MM.1S (cell line): ENCODE results near the gene PSME3IP1.

Experiments used
- DNase-seq: peaks from one replicate; pipeline ENCODE4 v3.0.0-alpha.2; 2015
- H2AFZ ChIP-seq: fragments of 300-600 bp; sonication (generic); 2 replicates; pipeline ENCODE4 v1.6.0; 2016; ENCODE audit warnings: antibody characterized with exemption, low read length
- H3F3A ChIP-seq: fragments of 300-600 bp; sonication (generic); 2 replicates; pipeline ENCODE4 v1.6.1; 2016; ENCODE audit warnings: mild to moderate bottlenecking, antibody characterized with exemption, low read length, moderate library complexity, mixed read lengths; ENCODE audit not compliant: insufficient read depth
- H3K27ac ChIP-seq: fragments of 300-600 bp; sonication (generic); 2 replicates; pipeline ENCODE4 v1.5.1; 2016; ENCODE audit warnings: mild to moderate bottlenecking, low read length
- H3K27me3 ChIP-seq: fragments of 300-600 bp; sonication (generic); replicated peaks from 2 replicates; pipeline ENCODE4 v1.6.0; 2016; ENCODE audit warnings: low read length; ENCODE audit not compliant: insufficient read depth
- H3K36me3 ChIP-seq: fragments of 300-600 bp; sonication (generic); replicated peaks from 2 replicates; pipeline ENCODE4 v1.6.1; 2016; ENCODE audit warnings: mild to moderate bottlenecking, low read length, mixed read lengths; ENCODE audit not compliant: insufficient read depth
- H3K4me1 ChIP-seq: fragments of 300-600 bp; sonication (generic); 2 replicates; pipeline ENCODE4 v1.6.1; 2016; ENCODE audit warnings: low read length, mixed read lengths
- H3K4me2 ChIP-seq: fragments of 300-600 bp; sonication (generic); 2 replicates; pipeline ENCODE4 v1.6.0; 2016; ENCODE audit warnings: low read depth, low read length
- H3K4me3 ChIP-seq: fragments of 300-600 bp; sonication (generic); 2 replicates; pipeline ENCODE4 v1.5.1; 2016; ENCODE audit warnings: low read length, mixed read lengths
- H3K79me2 ChIP-seq: fragments of 300-600 bp; sonication (generic); 2 replicates; pipeline ENCODE4 v1.6.1; 2016; ENCODE audit warnings: mixed run types, low read length, mixed read lengths
- H3K9ac ChIP-seq: fragments of 300-600 bp; sonication (generic); 2 replicates; pipeline ENCODE4 v1.6.1; 2016; ENCODE audit warnings: low read length, mixed read lengths
- H3K9me2 ChIP-seq: fragments of 300-600 bp; sonication (generic); replicated peaks from 2 replicates; pipeline ENCODE4 v1.6.1; 2016; ENCODE audit warnings: mild to moderate bottlenecking, low read length, mixed read lengths; ENCODE audit not compliant: insufficient read depth
- H3K9me3 ChIP-seq: fragments of 300-600 bp; sonication (generic); replicated peaks from 2 replicates; pipeline ENCODE4 v1.6.1; 2016; ENCODE audit warnings: mild to moderate bottlenecking, low read length, mixed read lengths; ENCODE audit not compliant: insufficient read depth
- H4K20me1 ChIP-seq: fragments of 300-600 bp; sonication (generic); 2 replicates; pipeline ENCODE4 v1.6.1; 2016; ENCODE audit warnings: mild to moderate bottlenecking, low read length, moderate library complexity, mixed read lengths; ENCODE audit not compliant: insufficient read depth
- EZH2 ChIP-seq: fragments of 300-600 bp; sonication (generic); optimal IDR thresholded peaks from 2 replicates; pipeline ENCODE3; 2017; ENCODE audit warnings: low read depth, mild to moderate bottlenecking, antibody characterized with exemption, low read length, mixed read lengths
- EZH2phosphoT487 ChIP-seq: fragments of 300-600 bp; sonication (generic); IDR thresholded peaks from 2 replicates; pipeline ENCODE4 v1.6.1; 2018; ENCODE audit warnings: antibody characterized with exemption, low read length
- TF ChIP-seq, protein P1 (sequence below): fragments of 300-600 bp; sonication (generic); IDR thresholded peaks from 2 replicates; pipeline ENCODE4 v1.5.1; 2016; ENCODE audit warnings: antibody characterized with exemption, low read length, mixed read lengths

Gene PSME3IP1

DNA sequence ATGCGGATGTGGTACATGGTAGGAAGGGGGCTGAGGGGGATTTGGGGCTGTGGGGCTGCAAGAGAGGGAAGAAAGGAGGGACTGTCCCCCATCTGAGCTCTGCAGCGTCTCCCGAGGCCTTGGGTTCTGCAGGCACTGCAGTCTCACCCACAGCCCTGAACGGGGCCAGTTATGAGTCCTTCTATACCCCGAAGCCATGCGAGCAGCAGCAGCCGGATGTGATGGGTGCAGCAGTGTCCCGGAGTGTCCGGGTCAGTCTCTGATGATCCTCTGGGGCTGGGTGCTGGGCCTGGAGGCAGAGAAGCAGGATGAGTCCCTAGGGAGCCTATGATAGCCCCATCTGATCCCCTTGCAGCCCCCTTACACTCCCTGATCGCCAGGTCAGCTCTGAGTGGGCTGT, 52.0 kb downstream of the PSME3IP1 start:
- no peak for DNase-seq
- H3K4me1 ChIP-seq, result peaks cover 14% of the 10 kb centered on the region
- peak overlapping the region; percentile 56; the same call in 1 of the 2 replicates for H3K9ac ChIP-seq
- no peaks in the 10 kb centered on the region for H4K20me1 ChIP-seq
- no peak overlapping the region for H3K4me3 ChIP-seq
- TF ChIP-seq EZH2, result no peak
- no peak for TF ChIP-seq EZH2phosphoT487
- TF ChIP-seq, protein P1, sequence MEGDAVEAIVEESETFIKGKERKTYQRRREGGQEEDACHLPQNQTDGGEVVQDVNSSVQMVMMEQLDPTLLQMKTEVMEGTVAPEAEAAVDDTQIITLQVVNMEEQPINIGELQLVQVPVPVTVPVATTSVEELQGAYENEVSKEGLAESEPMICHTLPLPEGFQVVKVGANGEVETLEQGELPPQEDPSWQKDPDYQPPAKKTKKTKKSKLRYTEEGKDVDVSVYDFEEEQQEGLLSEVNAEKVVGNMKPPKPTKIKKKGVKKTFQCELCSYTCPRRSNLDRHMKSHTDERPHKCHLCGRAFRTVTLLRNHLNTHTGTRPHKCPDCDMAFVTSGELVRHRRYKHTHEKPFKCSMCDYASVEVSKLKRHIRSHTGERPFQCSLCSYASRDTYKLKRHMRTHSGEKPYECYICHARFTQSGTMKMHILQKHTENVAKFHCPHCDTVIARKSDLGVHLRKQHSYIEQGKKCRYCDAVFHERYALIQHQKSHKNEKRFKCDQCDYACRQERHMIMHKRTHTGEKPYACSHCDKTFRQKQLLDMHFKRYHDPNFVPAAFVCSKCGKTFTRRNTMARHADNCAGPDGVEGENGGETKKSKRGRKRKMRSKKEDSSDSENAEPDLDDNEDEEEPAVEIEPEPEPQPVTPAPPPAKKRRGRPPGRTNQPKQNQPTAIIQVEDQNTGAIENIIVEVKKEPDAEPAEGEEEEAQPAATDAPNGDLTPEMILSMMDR, result no peak
- no peaks in the 10 kb centered on the region for H3K9me2 ChIP-seq
- no peak overlapping the region for H2AFZ ChIP-seq
- H3F3A ChIP-seq, result 0 out of 2 replicates have a peak, but pooled peaks cover 3% of the 10 kb centered on the region
- H3K4me2 ChIP-seq, result peak overlapping the region; percentile 85; the same call in 1 of the 2 replicates
- H3K79me2 ChIP-seq, result no peaks in the 10 kb centered on the region
- H3K36me3 ChIP-seq, result no peaks in the 10 kb centered on the region
- H3K9me3 ChIP-seq, result no peaks in the 10 kb centered on the region
- no peak overlapping the region for H3K27ac ChIP-seq
- no peaks in the 10 kb centered on the region for H3K27me3 ChIP-seq

- no peak for DNase-seq
- Histone ChIP-seq H3F3A (0 out of 2 replicates have a peak, but pooled peaks cover 3% of the 10 kb centered on the region), H3K4me2 (no peak overlapping the region), H3K36me3 (no peaks in the 10 kb centered on the region), H3K9me2 (no peaks in the 10 kb centered on the region), H3K9ac (no peak overlapping the region), H4K20me1 (no peaks in the 10 kb centered on the region), H3K9me3 (no peaks in the 10 kb centered on the region), H3K27me3 (no peaks in the 10 kb centered on the region), H3K79me2 (no peaks in the 10 kb centered on the region), H2AFZ (no peak overlapping the region), H3K4me1 (peaks cover 14% of the 10 kb centered on the region), H3K4me3 (no peak overlapping the region), H3K27ac (no peak overlapping the region)
- no peak for TF ChIP-seq EZH2
- TF ChIP-seq, protein P1, result no peak
- TF ChIP-seq EZH2phosphoT487, result no peak
Measured at GRCh38 chr16:57133031-57133430, 52.8 kb downstream of the PSME3IP1 start.

- no peak for DNase-seq
- Histone ChIP-seq H3K9me3 (no peaks in the 10 kb centered on the region), H3K79me2 (no peaks in the 10 kb centered on the region), H3K36me3 (no peaks in the 10 kb centered on the region), H3K4me3 (no peak overlapping the region), H3F3A (0 out of 2 replicates have a peak, but pooled peaks cover 3% of the 10 kb centered on the region), H3K4me1 (peaks cover 14% of the 10 kb centered on the region), H3K4me2 (no peak overlapping the region), H3K9ac (no peak overlapping the region), H2AFZ (no peak overlapping the region), H4K20me1 (no peaks in the 10 kb centered on the region), H3K27me3 (no peaks in the 10 kb centered on the region), H3K9me2 (no peaks in the 10 kb centered on the region), H3K27ac (no peak overlapping the region)
- TF ChIP-seq EZH2 (no peak), EZH2phosphoT487 (no peak)
- TF ChIP-seq, protein P1, result no peak
Measured at GRCh38 chr16:57132470-57132869, 53.4 kb downstream of the PSME3IP1 start.
